DND-41 (cell line): ENCODE results near the gene EYS.
A peak's percentile ranks its signal among the peaks of the same experiment; 100 is the strongest.

ENCODE experiments used
- ATAC-seq: fragments of 200-7000 bp; cut with Tn5 transposase; 3 replicates; pipeline ENCODE4 v1.9.1; 2021; ENCODE audit warnings: low read depth; ENCODE audit not compliant: insufficient read depth
- DNase-seq: peaks from one replicate; pipeline ENCODE4 v3.0.0-alpha.2; 2020
- H2AFZ ChIP-seq: 2 replicates; pipeline ENCODE4 v1.6.0; 2012; ENCODE audit warnings: low read depth, low read length
- H3K27ac ChIP-seq: 2 replicates; pipeline ENCODE4 v1.5.1; 2012; ENCODE audit warnings: low read length, inconsistent platforms
- H3K27me3 ChIP-seq: fragments of 200-600 bp; sonication (generic); 2 replicates; pipeline ENCODE4 v1.6.0; 2012; ENCODE audit warnings: low read length, mild to moderate bottlenecking, inconsistent platforms; ENCODE audit not compliant: insufficient read depth, poor library complexity
- H3K36me3 ChIP-seq: 2 replicates; pipeline ENCODE4 v1.5.1; 2012; ENCODE audit warnings: low read length, inconsistent platforms; ENCODE audit not compliant: insufficient read depth
- H3K4me1 ChIP-seq: 2 replicates; pipeline ENCODE4 v1.5.1; 2012; ENCODE audit warnings: mild to moderate bottlenecking, low read length; ENCODE audit not compliant: insufficient read depth
- H3K4me2 ChIP-seq: 2 replicates; pipeline ENCODE4 v1.6.0; 2012; ENCODE audit warnings: mild to moderate bottlenecking, moderate library complexity, low read length, inconsistent platforms; ENCODE audit not compliant: insufficient read depth
- H3K4me3 ChIP-seq, 2 experiments: fragments of 200-600 bp in 1 of 2; shearing (Covaris generic) in 1 of 2; 2 replicates each; pipeline ENCODE4 v1.5.1; 2012 to 2016; ENCODE audit warnings: inconsistent platforms in 2 of 2, low read length in 2 of 2, mild to moderate bottlenecking in 2 of 2, low read depth in 1 of 2, moderate library complexity in 1 of 2
- H3K79me2 ChIP-seq: 2 replicates; pipeline ENCODE4 v1.6.0; 2012; ENCODE audit warnings: low read length, inconsistent platforms; ENCODE audit not compliant: insufficient read depth
- H3K9ac ChIP-seq: 2 replicates; pipeline ENCODE4 v1.6.0; 2012; ENCODE audit warnings: low read depth, mild to moderate bottlenecking, inconsistent platforms, low read length, moderate library complexity
- H3K9me3 ChIP-seq: 2 replicates; pipeline ENCODE4 v1.5.1; 2012; ENCODE audit warnings: low read length, moderate library complexity, mild to moderate bottlenecking, inconsistent platforms; ENCODE audit not compliant: insufficient read depth, severe bottlenecking
- H4K20me1 ChIP-seq: 2 replicates; pipeline ENCODE4 v1.6.0; 2012; ENCODE audit warnings: low read length; ENCODE audit not compliant: insufficient read depth
- EZH2 ChIP-seq: IDR thresholded peaks from 3 replicates; pipeline ENCODE4 v1.6.1; 2012; ENCODE audit warnings: borderline replicate concordance, low read depth, mild to moderate bottlenecking, moderate library complexity, low read length, inconsistent platforms; ENCODE audit not compliant: severe bottlenecking
- TF ChIP-seq, protein P1 (sequence below): IDR thresholded peaks from 2 replicates; pipeline ENCODE4 v1.5.1; 2012; ENCODE audit warnings: borderline replicate concordance, low read length, moderate library complexity, mild to moderate bottlenecking; ENCODE audit not compliant: poor library complexity, severe bottlenecking; ENCODE audit errors: extremely low read depth

The EYS gene

DNA sequence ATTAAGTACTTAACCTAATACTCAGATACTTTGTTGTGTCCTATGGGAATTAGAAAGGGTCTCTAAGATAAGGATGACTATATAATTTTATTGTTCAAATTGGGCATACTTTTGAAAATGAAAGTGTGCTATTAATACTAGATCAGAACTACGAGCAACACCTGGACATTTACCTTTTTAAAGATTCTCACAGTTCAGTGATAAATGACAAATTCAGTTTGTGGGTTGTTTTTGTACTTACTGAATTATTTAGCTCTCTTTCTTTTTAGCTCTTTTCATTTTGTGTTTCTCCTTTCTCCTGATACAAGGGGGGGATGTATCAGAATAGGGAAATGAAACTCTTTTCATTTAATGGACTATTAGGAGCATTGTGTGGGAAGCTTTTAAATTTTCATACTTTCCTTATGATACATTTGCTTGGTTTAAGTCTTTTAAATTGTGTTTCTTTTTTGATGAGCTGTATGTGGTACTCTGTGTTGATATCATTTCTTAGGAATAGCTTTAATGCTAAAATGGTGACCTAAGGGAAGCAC lies 2023.9 kb downstream of the EYS start:
- Histone ChIP-seq H3K9me3 (no peaks in the 10 kb centered on the region), H4K20me1 (peaks cover 54% of the 10 kb centered on the region; the same call in 1 of the 2 replicates), H3K4me1 (no peaks in the 10 kb centered on the region), H3K9ac (no peak overlapping the region), H2AFZ (no peak overlapping the region), H3K4me2 (no peak overlapping the region), H3K27me3 (no peaks in the 10 kb centered on the region), H3K36me3 (peaks cover 63% of the 10 kb centered on the region), H3K27ac (no peak overlapping the region), H3K4me3 (no peak overlapping the region), H3K79me2 (peaks cover 80% of the 10 kb centered on the region)
- TF ChIP-seq EZH2 = no peak
- TF ChIP-seq, protein P1, sequence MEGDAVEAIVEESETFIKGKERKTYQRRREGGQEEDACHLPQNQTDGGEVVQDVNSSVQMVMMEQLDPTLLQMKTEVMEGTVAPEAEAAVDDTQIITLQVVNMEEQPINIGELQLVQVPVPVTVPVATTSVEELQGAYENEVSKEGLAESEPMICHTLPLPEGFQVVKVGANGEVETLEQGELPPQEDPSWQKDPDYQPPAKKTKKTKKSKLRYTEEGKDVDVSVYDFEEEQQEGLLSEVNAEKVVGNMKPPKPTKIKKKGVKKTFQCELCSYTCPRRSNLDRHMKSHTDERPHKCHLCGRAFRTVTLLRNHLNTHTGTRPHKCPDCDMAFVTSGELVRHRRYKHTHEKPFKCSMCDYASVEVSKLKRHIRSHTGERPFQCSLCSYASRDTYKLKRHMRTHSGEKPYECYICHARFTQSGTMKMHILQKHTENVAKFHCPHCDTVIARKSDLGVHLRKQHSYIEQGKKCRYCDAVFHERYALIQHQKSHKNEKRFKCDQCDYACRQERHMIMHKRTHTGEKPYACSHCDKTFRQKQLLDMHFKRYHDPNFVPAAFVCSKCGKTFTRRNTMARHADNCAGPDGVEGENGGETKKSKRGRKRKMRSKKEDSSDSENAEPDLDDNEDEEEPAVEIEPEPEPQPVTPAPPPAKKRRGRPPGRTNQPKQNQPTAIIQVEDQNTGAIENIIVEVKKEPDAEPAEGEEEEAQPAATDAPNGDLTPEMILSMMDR = no peak
- ATAC-seq (no peak), DNase-seq (no peak)

DNA sequence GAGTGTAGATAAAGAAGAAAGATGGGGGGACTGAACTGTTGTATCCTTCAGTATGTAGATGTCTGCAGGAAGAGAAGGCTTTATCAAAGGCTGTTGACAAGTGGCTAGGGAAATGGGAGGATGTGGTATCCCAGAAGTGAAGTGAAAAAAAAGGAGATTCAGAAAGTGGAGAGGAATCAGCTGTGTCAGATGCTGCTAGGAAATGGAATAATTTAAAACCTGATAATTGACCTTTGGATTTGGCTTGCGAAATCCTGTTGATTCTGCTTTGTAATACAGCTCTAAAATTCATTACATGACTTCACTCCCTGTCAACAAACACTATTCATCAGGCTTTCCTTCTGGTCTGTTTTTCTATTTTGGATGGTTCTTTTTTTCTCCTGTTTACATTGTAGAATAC lies 2029.7 kb downstream of the EYS start:
- Histone ChIP-seq H3K4me2 (no peak overlapping the region), H3K27ac (no peak overlapping the region), H3K27me3 (no peaks in the 10 kb centered on the region), H3K9me3 (no peaks in the 10 kb centered on the region), H3K4me3 (no peak overlapping the region), H3K79me2 (peaks cover 100% of the 10 kb centered on the region), H3K9ac (no peak overlapping the region), H3K36me3 (peaks cover 36% of the 10 kb centered on the region), H3K4me1 (no peaks in the 10 kb centered on the region), H2AFZ (no peak overlapping the region), H4K20me1 (peaks cover 86% of the 10 kb centered on the region)
- DNase-seq (no peak), ATAC-seq (peak; percentile 27; the same call in 2 of the 3 replicates)
- no peak for TF ChIP-seq EZH2
- TF ChIP-seq, protein P1 = no peak

DNA sequence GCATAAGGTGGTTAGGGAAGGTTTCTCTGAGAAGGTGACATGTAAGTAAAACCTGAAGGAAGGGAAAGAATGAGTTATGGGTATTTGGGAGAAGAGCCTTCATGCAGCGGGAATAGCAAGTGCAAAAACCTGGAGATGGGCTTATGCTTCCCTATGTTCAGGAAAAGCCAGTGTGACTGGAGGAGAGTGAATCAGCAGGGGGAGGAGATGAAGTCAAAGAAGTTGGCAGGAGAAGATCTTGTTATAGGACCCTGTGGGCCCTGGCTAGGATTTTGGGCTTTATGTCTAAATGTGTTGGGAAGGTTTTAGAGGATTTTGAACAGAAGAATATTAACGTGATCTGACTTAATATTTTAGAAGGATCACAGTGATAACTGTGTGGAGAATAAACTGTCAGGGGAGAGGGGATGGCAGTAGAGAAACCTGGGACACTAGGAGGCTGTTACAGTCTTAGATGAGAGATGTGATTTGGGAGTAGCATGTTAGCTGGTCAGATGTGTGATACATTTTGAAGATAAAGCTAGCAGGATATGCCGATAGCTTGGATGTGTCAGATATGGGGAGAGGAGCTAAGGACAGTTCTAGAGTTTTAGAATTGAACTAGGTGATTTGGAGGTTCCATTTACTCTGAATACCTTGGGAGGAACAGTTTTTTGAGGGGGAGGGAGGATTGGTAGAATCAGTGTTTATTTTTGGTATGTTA lies 2030.5 kb downstream of the EYS start:
- TF ChIP-seq EZH2 = no peak
- TF ChIP-seq, protein P1 = no peak
- H3K4me2 ChIP-seq = no peak overlapping the region

More for the DNA sequence above, 2030.5 kb downstream of the EYS start:
- no peak for ATAC-seq
- H3K27ac ChIP-seq = no peak overlapping the region
- H3K79me2 ChIP-seq = peaks cover 100% of the 10 kb centered on the region
- no peaks in the 10 kb centered on the region for H3K27me3 ChIP-seq
- H3K4me3 ChIP-seq = no peak overlapping the region
- peaks cover 35% of the 10 kb centered on the region for H3K36me3 ChIP-seq
- DNase-seq = no peak
- no peak overlapping the region for H2AFZ ChIP-seq
- no peaks in the 10 kb centered on the region for H3K9me3 ChIP-seq
- H3K4me1 ChIP-seq = no peaks in the 10 kb centered on the region
- H4K20me1 ChIP-seq = peaks cover 84% of the 10 kb centered on the region
- H3K9ac ChIP-seq = no peak overlapping the region
